Fibroblast of mammary gland (primary cell): Measurements from ENCODE around the gene DEPDC5.
A peak's percentile ranks its signal among the peaks of the same experiment; 100 is the strongest.

Experiments
- DNase-seq: peaks from one replicate; pipeline ENCODE4 v3.0.0-alpha.2; 2010; ENCODE audit warnings: low read depth
- H3K4me3 ChIP-seq: 2 replicates; pipeline ENCODE4 v1.5.1; 2011; ENCODE audit warnings: low read depth, mild to moderate bottlenecking, low read length, moderate library complexity; ENCODE audit not compliant: control insufficient read depth
- CTCF ChIP-seq: conservative IDR thresholded peaks from 2 replicates; pipeline ENCODE4 v1.5.1; 2011; ENCODE audit warnings: low read depth, low read length, inconsistent platforms; ENCODE audit not compliant: control insufficient read depth, insufficient read depth

DEPDC5 gene

DNA sequence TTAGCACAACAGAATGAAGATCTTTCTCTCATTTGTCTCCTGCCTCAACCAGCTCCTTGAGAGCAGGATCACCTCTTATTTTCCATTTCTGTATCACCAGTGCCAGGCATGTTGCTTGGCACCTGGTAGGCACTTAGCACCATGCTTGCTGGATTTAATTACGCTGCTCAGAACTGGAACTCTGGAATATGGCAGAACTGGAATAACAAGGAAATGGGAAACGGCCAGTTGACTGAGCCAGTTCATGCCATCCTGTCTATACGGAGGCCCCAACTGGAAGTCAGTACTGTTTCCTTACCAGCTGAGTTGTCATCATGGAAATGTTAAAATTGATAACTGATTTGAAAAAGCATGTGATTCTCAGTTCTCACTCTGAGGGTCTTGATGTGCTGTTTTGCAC lies 121.0 kb downstream of the DEPDC5 start:
- no peak overlapping the region for H3K4me3 ChIP-seq
- DNase-seq, result no peak
- TF ChIP-seq CTCF, result no peak

- no peak for TF ChIP-seq CTCF
- H3K4me3 ChIP-seq, result no peak overlapping the region
- DNase-seq, result peak; percentile 86
Observed at GRCh38 chr22:31876156-31876920, 122.5 kb downstream of the DEPDC5 start.

DNA sequence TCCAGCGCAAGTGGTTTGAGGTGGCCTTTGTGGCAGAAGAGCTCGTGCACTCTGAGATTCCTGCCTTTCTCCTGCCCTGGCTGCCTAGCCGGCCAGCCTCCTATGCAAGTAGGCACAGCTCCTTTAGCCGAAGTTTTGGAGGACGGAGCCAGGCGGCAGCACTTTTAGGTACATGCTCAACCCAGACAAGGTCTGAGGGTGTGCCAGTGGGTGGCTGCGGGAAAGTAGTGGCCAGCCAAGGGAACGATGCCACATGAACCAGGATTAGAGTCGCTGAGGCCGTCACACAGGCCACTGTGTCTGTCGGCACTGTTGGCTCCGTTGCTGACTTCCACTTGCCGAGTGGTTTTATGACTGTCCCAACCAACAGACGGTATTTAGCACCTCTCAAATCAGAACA lies 125.8 kb downstream of the DEPDC5 start:
- DNase-seq, result no peak
- H3K4me3 ChIP-seq, result no peak overlapping the region
- TF ChIP-seq CTCF, result no peak

GRCh38 chr22:31881200-31881599 lies 127.4 kb downstream of the DEPDC5 start:
- DNase-seq, result no peak
- no peak overlapping the region for H3K4me3 ChIP-seq
- no peak for TF ChIP-seq CTCF

DNA sequence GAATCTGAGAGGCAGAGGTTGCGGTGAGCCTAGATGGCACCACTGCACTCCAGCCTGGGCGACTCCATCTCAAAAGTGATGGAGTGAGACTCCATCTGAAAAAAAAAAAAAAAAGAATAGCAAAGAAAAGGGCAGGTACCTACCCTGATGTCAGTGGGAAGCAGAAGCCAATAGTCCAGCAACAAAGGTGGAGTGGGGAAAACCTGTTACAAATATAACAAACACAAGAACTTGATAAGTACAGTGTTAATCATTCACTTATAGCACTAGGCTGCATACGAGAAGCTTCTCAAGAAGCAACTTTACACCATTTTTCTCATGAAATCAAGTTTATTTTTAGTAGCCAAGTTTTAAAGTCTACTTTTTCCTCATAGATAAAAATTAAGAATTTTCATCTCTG lies 128.0 kb downstream of the DEPDC5 start:
- TF ChIP-seq CTCF, result no peak
- no peak overlapping the region for H3K4me3 ChIP-seq
- no peak for DNase-seq

GRCh38 chr22:31882971-31883370 lies 129.2 kb downstream of the DEPDC5 start:
- no peak for TF ChIP-seq CTCF
- no peak for DNase-seq
- no peak overlapping the region for H3K4me3 ChIP-seq
